Mesendoderm (in vitro differentiated cells): ENCODE data around the gene WSB1.

Source experiments
- DNase-seq: peaks from one replicate; pipeline ENCODE4 v3.0.0; 2013
- H2AK5ac ChIP-seq: 2 replicates; pipeline ENCODE4 v1.6.1; 2013; ENCODE audit warnings: low read length, inconsistent platforms
- H2BK120ac ChIP-seq: 2 replicates; pipeline ENCODE4 v1.6.1; 2013; ENCODE audit warnings: low read depth, mild to moderate bottlenecking, low read length, moderate library complexity, mixed read lengths
- H2BK15ac ChIP-seq: replicated peaks from 2 replicates; pipeline ENCODE4 v1.6.1; 2013; ENCODE audit warnings: low read depth, mild to moderate bottlenecking, moderate library complexity
- H2BK5ac ChIP-seq: 2 replicates; pipeline ENCODE4 v1.6.1; 2013; ENCODE audit warnings: low read length, inconsistent platforms
- H3K18ac ChIP-seq: 2 replicates; pipeline ENCODE4 v1.6.1; 2013; ENCODE audit warnings: mild to moderate bottlenecking, low read length, mixed read lengths
- H3K23ac ChIP-seq: one replicate; pipeline ENCODE4 v1.6.1; 2013; ENCODE audit warnings: low read length
- H3K27ac ChIP-seq: 2 replicates; pipeline ENCODE4 v1.5.1; 2013; ENCODE audit warnings: low read depth, mild to moderate bottlenecking, inconsistent platforms, low read length, moderate library complexity
- H3K27me3 ChIP-seq: 2 replicates; pipeline ENCODE4 v1.6.1; 2013; ENCODE audit warnings: low read length, control low read depth, mild to moderate bottlenecking, inconsistent platforms; ENCODE audit not compliant: insufficient read depth, poor library complexity
- H3K36me3 ChIP-seq: 2 replicates; pipeline ENCODE4 v1.6.1; 2013; ENCODE audit warnings: low read length, inconsistent platforms; ENCODE audit not compliant: control insufficient read depth, insufficient read depth
- H3K4ac ChIP-seq: one replicate; pipeline ENCODE4 v1.6.1; 2013; ENCODE audit warnings: low read depth, mild to moderate bottlenecking, low read length, moderate library complexity
- H3K4me1 ChIP-seq: 2 replicates; pipeline ENCODE4 v1.6.1; 2013; ENCODE audit warnings: low read depth, low read length, inconsistent platforms; ENCODE audit not compliant: control insufficient read depth
- H3K4me2 ChIP-seq: 2 replicates; pipeline ENCODE4 v1.6.1; 2013; ENCODE audit warnings: low read length
- H3K4me3 ChIP-seq: 2 replicates; pipeline ENCODE4 v1.5.1; 2013; ENCODE audit warnings: mild to moderate bottlenecking, low read length
- H3K56ac ChIP-seq: one replicate; pipeline ENCODE4 v1.6.1; 2013; ENCODE audit warnings: low read length
- H3K79me1 ChIP-seq: 2 replicates; pipeline ENCODE4 v1.6.1; 2013; ENCODE audit warnings: low read length, inconsistent platforms
- H3K79me2 ChIP-seq: 2 replicates; pipeline ENCODE4 v1.6.1; 2013; ENCODE audit warnings: mild to moderate bottlenecking, low read length; ENCODE audit not compliant: control insufficient read depth, insufficient read depth
- H3K9ac ChIP-seq: 2 replicates; pipeline ENCODE4 v1.6.1; 2013; ENCODE audit warnings: low read length, inconsistent platforms
- H4K5ac ChIP-seq: one replicate; pipeline ENCODE4 v1.6.1; 2013; ENCODE audit warnings: low read length
- H4K8ac ChIP-seq: one replicate; pipeline ENCODE4 v1.6.1; 2013; ENCODE audit warnings: low read depth, mild to moderate bottlenecking, control low read depth, low read length, moderate library complexity
- WGBS: extraction: QIAGEN DNeasy Blood & Tissue Kit; methylation state at CpG from one replicate; pipeline ENCODE4 v1.1.7; 2013; ENCODE audit warnings: low lambda C conversion rate, missing lambda C conversion rate; ENCODE audit not compliant: insufficient coverage; ENCODE audit errors: extremely low coverage; 5-methylcytosine and 5-hydroxymethylcytosine counted together

The WSB1 gene

GRCh38 chr17:27313301-27313700, 19.4 kb downstream of the WSB1 start:
- Histone ChIP-seq H3K79me1 (no peaks in the 10 kb centered on the region), H3K4me1 (no peaks in the 10 kb centered on the region), H3K4me3 (no peak overlapping the region), H3K36me3 (peaks cover 6% of the 10 kb centered on the region), H3K23ac (no peak overlapping the region), H2BK5ac (no peak overlapping the region), H3K4ac (no peak overlapping the region), H3K27ac (no peak overlapping the region), H3K4me2 (no peak overlapping the region), H3K56ac (no peak overlapping the region), H4K8ac (no peak overlapping the region), H2AK5ac (no peak overlapping the region), H3K18ac (no peak overlapping the region), H3K79me2 (no peaks in the 10 kb centered on the region), H2BK15ac (no peak overlapping the region), H3K27me3 (no peaks in the 10 kb centered on the region), H2BK120ac (no peak overlapping the region), H4K5ac (no peak overlapping the region), H3K9ac (no peak overlapping the region)
- no CpG with 5 or more reads among the region's 1 CpG for WGBS
- DNase-seq, result no peak

- Histone ChIP-seq H4K5ac (no peak overlapping the region), H3K9ac (no peak overlapping the region), H3K4me3 (no peak overlapping the region), H4K8ac (no peak overlapping the region), H2AK5ac (no peak overlapping the region), H3K27me3 (no peaks in the 10 kb centered on the region), H3K79me1 (no peaks in the 10 kb centered on the region), H3K27ac (no peak overlapping the region), H2BK15ac (no peak overlapping the region), H2BK5ac (no peak overlapping the region), H3K79me2 (no peaks in the 10 kb centered on the region), H3K4me2 (no peak overlapping the region), H3K4ac (no peak overlapping the region), H3K4me1 (no peaks in the 10 kb centered on the region), H3K36me3 (peaks cover 8% of the 10 kb centered on the region), H2BK120ac (no peak overlapping the region), H3K18ac (no peak overlapping the region), H3K23ac (no peak overlapping the region), H3K56ac (no peak overlapping the region)
- WGBS, result no CpG with 5 or more reads among the region's 6 CpGs
- DNase-seq, result no peak
These were observed 21.4 kb downstream of the WSB1 start for GRCh38 chr17:27315322-27315721.

GRCh38 chr17:27315796-27316465, 22.0 kb downstream of the WSB1 start:
- no peak overlapping the region for H3K56ac ChIP-seq
- no peak overlapping the region for H3K9ac ChIP-seq
- no peak overlapping the region for H3K18ac ChIP-seq
- H2AK5ac ChIP-seq, result no peak overlapping the region
- no peak overlapping the region for H3K27ac ChIP-seq
- no peak for DNase-seq
- no peak overlapping the region for H2BK5ac ChIP-seq
- no peaks in the 10 kb centered on the region for H3K79me2 ChIP-seq
- H4K8ac ChIP-seq, result no peak overlapping the region
- H4K5ac ChIP-seq, result no peak overlapping the region
- H3K4me2 ChIP-seq, result no peak overlapping the region
- WGBS, result no CpG with 5 or more reads among the region's 7 CpGs
- no peak overlapping the region for H2BK15ac ChIP-seq
- H3K79me1 ChIP-seq, result no peaks in the 10 kb centered on the region
- H3K4ac ChIP-seq, result no peak overlapping the region
- H3K36me3 ChIP-seq, result peaks cover 8% of the 10 kb centered on the region
- H2BK120ac ChIP-seq, result no peak overlapping the region
- no peak overlapping the region for H3K4me3 ChIP-seq
- H3K27me3 ChIP-seq, result no peaks in the 10 kb centered on the region
- H3K4me1 ChIP-seq, result no peaks in the 10 kb centered on the region
- H3K23ac ChIP-seq, result no peak overlapping the region

- no peaks in the 10 kb centered on the region for H3K79me2 ChIP-seq
- H4K8ac ChIP-seq, result no peak overlapping the region
- no peaks in the 10 kb centered on the region for H3K4me1 ChIP-seq
- H3K36me3 ChIP-seq, result peaks cover 7% of the 10 kb centered on the region
- H3K4me3 ChIP-seq, result no peak overlapping the region
- H3K27me3 ChIP-seq, result no peaks in the 10 kb centered on the region
- no peak overlapping the region for H3K4ac ChIP-seq
- no peak overlapping the region for H2AK5ac ChIP-seq
- no peak overlapping the region for H4K5ac ChIP-seq
- no CpG with 5 or more reads among the region's 4 CpGs for WGBS
- H2BK5ac ChIP-seq, result no peak overlapping the region
- no peak overlapping the region for H3K23ac ChIP-seq
- H3K9ac ChIP-seq, result no peak overlapping the region
- no peak overlapping the region for H2BK120ac ChIP-seq
- H3K79me1 ChIP-seq, result no peaks in the 10 kb centered on the region
- no peak overlapping the region for H3K56ac ChIP-seq
- H3K18ac ChIP-seq, result no peak overlapping the region
- no peak overlapping the region for H3K27ac ChIP-seq
- H2BK15ac ChIP-seq, result no peak overlapping the region
- H3K4me2 ChIP-seq, result no peak overlapping the region
- no peak for DNase-seq
These were observed 24.3 kb downstream of the WSB1 start for GRCh38 chr17:27318228-27318627.

- Histone ChIP-seq H3K27me3 (no peaks in the 10 kb centered on the region), H3K79me2 (no peaks in the 10 kb centered on the region), H3K4me3 (no peak overlapping the region), H3K4me2 (no peak overlapping the region), H3K18ac (no peak overlapping the region), H3K4ac (no peak overlapping the region), H3K4me1 (no peaks in the 10 kb centered on the region), H3K56ac (no peak overlapping the region), H3K79me1 (no peaks in the 10 kb centered on the region), H2BK120ac (no peak overlapping the region), H4K5ac (no peak overlapping the region), H3K36me3 (peaks cover 7% of the 10 kb centered on the region), H3K27ac (no peak overlapping the region), H2BK5ac (no peak overlapping the region), H2BK15ac (no peak overlapping the region), H3K23ac (no peak overlapping the region), H4K8ac (no peak overlapping the region), H3K9ac (no peak overlapping the region), H2AK5ac (no peak overlapping the region)
- WGBS, result no CpG with 5 or more reads among the region's 6 CpGs
- DNase-seq, result no peak
These were observed 24.7 kb downstream of the WSB1 start for GRCh38 chr17:27318633-27319032.
